HG03139 (cell line): Measurements from ENCODE around the gene RGL2.

ENCODE experiments used
- ATAC-seq: cut with Tn5 transposase; IDR thresholded peaks from one replicate; pipeline ENCODE4 v1.9.1; 2021; ENCODE audit not compliant: unreplicated experiment

RGL2 gene

DNA sequence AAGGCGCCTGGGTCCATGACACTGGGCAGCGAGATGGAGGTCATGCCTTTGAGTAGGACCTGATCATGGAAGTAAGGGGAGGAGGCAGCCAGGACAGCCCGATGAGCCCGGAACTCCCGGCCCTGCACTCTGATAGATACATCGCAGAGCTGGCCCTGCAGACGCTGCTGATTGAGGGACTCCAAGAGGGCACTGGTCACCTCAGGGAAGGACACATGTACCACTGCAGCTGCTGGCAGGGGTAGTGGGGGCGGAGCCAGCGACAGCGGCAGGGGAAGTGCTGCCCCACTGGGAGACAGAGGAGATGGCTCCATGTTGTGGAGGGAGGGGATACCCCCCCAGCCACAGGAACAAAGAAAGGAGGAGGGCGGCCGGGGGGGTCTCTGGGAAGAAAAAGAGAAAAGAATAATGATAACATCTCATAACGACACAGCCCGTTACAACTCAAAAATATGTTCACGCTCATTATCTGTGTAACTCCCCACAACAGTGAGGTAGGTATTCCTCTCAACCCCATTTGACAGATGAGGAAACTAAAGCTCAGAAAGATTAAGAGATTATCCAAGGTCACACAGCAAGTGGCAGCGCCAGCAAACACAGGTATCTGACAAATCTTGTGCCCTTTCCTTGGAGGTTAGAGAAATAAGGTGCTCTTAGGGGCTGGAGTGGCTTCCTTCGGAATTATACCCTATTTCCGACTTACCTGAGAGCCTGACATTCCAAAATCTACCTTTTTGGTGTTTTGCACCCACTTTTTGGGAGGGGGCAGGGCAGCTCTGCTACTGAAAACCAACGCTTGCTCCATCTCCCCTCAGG lies 18.1 kb upstream of the RGL2 start:
- no peak for ATAC-seq

DNA sequence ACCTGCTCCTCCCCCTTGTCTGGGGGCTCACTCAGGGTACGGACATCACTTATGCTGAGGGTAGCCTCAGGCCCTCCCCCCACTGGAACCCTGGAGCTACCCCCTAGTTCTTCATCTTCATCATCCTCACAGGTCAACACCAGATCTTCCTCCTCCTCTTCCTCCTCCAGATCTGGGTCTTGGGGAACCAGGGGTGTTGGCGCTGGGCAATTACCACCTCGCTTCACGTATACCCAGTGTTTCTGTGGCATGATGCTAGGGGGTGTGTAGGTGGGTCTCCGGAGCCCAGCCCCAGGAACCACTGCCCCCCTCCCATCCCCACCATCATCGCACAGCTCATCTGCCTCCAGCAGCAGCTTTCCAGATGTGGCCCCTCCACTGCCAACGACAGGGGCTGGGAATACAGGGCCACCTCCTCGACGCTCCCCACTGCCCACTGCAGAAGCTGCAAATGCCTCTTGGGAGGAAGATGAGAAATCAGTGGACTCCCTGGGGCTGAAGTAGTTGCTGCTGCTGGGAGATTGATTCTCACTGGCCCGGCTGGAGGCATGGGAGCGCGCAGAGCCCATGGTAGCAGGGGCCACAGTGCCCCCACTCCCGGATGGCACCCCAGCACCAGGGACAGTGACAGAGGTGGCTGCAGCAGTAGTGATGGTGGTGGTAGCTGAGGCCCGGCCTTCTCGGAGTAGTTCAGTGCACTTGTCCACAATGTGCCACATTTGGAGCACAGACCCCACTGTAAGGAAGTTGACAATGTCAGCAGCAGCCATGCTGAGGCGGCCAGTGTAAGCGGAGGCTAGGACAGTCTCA lies 17.3 kb upstream of the RGL2 start:
- no peak for ATAC-seq

DNA sequence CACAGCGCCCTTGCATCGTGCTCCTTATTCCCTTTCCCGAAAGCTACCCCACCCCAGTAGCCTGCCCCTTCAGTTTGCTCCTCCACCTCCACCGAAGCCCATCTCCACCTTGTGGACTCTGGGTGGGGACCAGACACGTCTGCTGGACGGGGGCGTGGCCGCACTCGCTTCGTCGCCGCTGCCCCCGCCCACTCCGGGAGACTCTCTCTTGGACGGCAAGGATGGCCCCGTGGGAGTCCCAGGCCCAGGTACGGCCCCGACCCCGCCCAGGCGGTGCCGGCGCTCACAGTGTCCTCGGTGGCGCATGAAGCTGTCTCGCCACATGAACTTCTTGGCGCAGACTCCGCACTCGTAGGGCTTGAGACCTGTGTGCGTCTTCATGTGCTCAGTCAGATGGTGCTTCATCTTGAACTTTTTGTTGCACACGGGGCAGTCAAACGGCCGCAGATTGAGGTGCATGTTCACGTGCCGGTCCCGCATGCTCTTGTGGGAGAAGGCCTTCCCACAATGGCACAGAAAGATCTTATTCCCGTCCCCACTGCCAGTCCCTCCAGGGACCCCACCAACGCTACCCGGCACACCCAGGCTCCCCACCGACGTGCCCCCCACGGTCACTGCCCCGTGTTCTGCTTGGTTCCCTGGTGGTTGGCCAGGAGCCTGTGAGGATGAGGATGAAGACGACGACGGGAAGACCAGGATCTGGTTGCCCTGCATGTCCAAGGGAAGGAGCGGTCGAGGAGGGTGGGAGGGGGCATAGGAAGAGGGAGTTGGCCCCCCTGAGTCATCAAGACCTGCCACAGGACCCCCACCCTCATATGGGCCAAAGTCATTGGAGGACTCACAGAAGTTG lies 16.4 kb upstream of the RGL2 start:
- no peak for ATAC-seq

DNA sequence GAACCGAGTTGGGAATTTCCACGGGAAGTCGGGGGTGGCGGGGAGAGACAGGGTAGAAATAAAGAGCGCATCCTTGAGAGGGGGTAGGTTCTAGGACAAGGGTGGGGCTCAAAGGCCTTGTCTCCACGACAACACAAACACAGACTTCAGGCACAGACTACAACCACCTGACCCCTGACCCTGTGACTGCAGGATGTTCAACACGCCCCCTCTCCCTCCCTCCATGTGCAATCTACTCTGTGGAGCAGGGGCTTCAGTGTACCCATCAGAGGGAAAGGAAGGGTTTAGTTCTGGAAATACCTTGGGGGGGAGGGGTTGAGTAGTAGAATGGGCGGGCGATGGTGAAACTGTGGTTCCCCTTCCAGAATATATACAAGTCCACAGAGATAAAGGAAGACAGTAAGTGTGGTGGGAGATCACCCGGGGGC lies 15.8 kb upstream of the RGL2 start:
- no peak for ATAC-seq

DNA sequence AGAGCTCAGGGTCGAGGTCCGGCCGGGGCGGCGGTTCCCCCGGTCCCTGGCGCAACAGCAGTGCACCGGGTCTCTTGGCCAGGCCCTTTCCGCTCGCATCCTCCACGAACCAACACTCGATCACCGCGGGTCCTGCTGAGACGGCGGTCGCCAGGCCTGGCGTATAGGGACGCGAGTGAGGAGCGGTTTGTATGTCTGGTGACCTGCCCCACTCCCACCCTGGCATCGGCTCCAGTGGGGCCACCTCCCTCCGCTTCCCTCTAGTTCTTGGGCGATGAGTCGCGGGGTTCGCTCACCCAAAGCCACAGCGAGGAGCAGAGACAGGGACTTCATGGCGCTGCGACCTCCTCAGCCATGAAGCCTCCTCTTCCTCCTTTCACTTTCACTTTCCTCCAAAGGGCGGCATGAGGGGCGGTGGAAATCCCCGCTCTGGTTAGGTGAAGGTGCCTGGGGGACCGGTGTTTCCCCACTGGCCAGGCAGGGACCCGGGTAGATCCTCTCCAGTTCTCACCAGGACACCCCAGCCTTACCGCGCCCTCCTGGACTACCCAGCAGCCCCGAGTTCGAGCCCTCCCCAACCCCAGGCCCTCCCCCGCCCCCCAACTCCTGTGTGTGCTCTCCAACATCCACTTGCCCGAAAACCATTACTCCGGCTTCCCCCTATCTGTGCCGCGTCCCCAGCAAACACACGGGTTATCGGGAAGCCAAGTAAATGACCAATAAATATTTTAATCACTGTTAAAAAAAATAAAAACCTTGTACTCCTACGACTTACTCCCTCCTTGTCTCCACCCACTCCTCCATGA lies 15.2 kb upstream of the RGL2 start, which contains the start of gene TAPBP:
Gene TAPBP (minus strand): TSS at position 370 of the 806 bp plus-strand sequence. CDS start 37 bp downstream, at position 333.
- ATAC-seq = peak; percentile 30

DNA sequence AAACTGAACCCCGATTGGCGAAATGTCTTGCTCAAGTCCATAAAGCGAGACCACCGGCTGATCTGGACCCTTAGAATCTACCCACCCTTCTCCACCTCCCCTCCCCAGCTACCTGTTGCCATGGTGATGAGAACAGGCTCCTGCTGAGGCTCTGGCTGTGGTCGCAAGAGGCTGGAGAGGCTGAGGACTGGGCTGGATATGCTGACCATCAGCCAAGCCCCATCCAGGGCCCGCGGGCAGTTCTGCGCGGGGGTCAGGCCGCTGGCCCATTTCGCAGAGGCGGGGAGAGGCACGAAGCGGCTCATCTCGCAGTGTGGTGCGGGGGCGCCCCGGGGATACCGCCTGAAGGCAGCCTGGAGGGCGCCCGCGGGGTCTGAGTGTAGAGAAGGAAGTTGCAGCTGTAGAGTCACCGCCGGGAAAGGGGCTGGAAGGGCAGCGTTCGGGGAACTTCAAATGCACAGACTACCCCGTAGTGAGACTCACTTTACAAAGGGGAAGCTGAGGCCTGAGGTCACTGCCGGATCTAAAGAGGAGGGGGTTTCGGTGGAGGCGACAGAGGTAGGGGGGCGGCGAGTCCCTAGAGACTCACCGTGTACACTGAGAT lies 14.5 kb upstream of the RGL2 start:
- ATAC-seq = peak; percentile 6

DNA sequence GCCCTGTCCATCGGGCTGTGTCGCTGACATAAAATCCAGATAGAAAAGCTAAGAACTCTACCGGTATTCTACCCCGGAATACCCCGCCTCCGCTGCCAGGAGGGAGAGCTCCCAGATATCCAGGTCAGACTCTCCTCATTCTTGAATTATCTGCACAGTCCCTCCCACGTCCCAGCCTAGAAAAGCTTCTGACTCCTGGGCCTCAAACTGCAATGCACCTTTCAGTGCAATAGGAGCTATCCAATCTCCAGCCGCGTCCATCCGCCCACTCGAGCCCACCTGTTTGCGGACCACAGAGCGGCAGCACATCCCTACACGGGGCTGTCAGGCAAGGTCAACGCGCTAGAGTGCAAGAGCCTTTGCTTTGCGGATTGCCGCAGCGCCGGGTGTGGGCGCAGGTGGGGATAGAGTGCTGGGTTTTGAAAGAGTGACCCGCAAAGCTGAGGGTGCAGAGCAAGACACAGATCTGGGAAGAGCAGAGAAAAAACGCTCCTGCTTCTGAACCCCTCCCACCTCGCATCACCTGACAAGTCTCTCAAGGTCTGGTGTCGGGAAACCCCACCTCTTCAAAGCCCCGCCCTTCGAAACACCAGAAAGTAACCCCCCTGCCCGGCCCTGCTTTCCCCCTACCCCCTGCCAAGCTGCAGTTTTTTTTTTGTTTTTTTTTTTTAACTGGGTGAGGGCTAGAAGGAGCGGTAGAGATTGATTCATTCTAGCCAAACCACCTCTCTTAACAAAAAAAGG lies 13.8 kb upstream of the RGL2 start:
- no peak for ATAC-seq

DNA sequence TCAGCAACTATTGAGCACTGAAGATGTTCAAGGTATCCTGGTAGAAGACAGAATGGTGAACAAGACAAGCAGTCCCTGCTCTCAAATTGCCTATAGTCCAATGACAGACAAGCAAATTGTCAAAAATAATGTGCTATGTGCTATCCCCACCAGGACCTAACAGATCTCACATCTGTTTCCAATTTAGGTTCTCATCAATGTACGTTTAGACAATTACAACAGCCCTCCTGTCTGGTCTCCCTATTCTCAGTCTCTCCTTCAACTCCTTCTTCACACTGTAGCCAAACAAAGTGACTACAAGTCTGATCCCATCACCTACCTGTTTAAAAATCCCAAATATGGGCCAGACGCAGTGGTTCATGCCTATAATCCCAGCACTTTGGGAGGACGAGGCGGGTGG lies 7.6 kb upstream of the RGL2 start:
- ATAC-seq = no peak

DNA sequence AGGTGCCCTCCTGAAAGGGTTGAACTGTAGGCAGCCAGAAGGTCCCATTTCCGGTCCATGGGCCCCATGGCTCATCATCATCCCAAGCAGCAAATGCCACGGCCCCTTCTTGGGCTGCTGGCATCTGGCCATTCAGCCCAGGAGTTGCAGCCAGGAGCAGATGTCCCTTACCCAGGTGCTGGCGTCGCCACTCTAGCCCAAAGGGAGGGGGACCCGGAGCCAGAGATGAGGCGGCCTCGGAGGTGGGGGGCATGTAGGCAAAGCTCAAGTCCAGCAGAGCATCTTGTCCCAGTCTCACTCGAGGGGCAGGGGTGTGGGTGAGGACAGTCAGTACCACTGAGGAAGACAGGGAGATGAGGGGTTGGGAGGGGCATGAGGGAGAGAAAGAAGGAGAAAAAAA lies 6.3 kb upstream of the RGL2 start:
- no peak for ATAC-seq

DNA sequence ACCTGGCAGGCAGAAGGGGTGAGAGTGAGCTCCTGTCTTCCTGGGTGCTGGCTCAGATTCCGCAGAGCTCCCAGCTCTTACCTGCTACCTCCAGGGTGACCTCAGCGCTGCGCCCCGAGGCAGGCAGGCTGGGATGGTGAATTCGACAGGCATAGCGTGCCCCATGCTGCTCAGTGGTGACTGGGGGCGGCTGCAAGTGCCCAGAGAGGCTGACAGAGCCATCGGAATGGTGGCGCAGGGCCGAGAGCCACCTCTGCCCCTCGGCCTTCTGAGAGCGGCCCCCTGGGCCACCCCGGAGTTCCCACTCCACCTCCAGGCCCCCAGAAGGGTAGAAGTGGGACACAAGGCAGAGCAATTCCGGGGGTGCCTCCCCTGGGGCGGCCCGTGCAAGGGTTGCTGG lies 5.5 kb upstream of the RGL2 start:
- no peak for ATAC-seq

DNA sequence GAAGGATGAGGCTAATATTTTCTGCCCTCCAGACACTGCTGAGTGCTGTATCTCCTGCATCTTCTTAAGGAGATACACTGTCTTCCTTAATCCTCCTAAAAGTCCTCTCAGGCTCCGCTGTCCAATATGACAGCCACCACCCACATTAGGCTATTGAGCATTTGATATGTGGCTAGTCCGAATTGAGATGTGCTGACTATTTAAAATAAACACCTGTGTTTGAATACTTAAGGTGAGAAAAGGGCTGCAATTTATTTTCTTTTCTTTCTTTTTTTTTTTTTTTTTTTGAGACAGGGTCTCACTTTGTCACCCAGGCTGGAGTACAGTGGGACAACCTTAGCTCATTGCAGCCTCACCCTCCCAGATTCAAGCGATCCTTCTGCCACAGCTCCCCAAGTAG lies 3.1 kb upstream of the RGL2 start:
- ATAC-seq = no peak

DNA sequence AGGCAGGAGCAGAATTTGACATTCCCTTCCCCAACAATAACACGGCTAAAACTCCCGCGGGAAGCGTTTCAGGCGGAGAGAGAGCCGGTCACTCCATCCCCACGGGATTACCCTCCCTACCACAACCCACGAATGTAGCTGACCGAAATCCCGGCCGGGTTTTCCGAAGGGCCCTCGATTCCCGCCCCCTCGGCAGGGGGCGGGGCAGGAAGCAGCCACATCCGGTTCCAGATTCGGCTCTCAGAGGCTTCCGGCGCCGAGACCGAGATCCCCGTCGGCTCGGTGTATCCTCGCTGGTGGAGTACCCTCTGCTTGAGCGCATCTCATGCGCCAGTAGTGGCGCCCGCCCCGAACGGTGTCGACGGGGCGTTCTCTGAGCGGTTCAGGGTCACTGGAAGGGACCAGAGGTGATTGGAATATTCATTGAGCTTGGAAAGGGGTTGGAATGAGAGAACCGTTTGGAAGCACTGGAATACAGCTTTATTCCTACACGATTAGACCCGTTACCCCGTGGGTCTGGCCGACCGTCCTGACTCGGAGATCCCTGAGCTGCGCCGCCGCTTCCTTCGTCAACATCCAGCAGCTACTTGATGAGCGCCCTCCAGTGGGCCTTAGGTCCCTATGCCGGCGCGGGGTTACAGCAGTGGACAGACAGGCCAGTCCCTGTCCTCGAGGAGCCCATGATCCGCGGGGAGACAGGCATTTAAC lies 649 bp upstream of the RGL2 start:
- ATAC-seq = peak; percentile 57

DNA sequence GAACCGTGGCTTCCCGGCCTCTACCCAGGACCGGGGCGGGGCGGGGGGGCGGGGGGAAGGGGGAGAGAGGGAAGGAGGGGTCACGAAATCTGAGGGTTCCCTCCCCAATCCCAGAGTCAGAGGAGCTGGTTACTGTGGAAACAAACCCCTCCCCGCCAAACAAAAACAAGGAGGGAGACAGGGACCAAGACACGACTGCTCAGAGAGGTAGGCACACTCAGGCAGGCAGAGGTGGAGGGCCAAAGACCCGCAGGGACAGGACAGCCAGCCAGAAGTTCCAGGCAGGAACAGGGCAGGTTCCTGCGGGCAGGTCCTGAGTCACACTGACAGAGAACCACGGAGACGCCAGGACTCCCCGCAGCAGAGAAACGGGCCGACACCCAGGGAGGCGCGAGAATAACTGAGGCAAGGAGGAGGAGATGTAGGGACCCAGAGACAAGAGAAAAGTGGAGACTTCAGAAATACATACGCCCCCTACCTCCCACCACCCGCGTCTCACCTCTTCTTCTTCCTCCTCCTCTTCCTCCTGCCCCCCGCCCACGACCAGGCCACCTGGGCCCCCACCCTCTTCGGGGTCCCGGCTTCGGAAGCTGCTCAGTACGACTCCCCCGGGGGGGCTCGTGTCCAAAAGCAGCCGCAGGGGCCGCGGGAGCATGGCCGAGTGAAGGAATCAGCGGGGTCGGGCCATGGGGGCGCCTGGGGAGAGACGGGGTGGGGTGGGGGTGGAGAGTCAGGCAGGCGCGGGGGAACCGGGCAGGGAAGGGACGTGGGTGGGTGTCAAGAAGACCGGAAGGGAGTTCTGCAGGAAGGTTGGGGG lies 578 bp downstream of the RGL2 start:
- no peak for ATAC-seq

DNA sequence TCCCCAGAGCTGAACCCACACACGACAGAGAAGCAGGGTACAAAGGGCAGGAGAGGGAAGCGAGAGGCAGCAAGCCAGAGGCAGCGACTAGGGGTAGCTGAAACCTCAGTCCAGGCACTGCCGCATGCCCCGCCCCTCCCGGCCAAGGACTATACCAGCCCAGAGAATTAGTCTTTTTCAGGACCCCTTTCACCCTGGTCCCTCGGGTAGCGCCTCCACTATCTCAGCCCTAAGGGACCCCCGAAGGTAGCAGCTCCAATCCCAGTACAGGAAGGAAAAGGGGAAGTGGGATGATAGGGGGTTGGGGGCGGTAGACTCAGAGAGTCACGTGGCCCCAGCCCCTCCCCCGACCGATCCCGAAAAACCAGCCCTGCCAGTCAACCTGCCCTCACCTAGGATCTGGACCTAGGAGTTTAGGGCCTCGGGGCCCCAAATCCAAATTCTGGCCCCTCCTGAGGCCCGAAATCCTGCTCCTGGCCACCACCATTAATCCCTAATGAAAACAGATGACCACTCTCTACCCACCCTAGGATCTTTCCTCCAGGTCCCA lies 1.3 kb downstream of the RGL2 start:
- no peak for ATAC-seq

DNA sequence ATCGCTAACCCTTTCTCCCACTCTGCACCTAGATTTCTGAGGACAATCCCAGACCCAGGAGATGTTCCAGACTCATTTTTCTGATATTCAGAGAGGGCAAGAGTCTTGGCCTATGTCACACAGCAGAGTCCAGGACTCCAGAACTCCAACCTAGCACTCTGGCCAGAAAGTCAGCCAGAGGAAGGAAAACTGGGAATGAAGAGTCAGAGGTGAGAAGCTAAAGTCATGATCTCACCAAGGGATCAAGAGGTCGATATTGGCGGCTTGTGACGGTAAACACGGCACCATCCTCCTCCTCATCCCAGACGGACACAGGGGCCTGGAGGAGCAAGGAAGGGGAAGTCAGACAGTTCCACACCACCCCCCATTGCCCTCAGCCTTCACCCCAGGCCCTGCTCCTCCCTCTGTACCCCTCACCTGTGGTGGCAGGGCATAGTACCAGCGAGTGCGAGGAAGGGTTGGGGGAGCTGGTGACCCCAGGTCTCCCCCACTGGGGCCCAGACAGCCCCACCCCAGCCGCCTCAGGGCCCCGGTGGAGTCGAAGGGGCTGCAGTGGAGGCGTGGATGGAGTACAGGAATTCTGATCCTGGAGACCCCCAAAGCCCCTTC lies 1.8 kb downstream of the RGL2 start:
- no peak for ATAC-seq

DNA sequence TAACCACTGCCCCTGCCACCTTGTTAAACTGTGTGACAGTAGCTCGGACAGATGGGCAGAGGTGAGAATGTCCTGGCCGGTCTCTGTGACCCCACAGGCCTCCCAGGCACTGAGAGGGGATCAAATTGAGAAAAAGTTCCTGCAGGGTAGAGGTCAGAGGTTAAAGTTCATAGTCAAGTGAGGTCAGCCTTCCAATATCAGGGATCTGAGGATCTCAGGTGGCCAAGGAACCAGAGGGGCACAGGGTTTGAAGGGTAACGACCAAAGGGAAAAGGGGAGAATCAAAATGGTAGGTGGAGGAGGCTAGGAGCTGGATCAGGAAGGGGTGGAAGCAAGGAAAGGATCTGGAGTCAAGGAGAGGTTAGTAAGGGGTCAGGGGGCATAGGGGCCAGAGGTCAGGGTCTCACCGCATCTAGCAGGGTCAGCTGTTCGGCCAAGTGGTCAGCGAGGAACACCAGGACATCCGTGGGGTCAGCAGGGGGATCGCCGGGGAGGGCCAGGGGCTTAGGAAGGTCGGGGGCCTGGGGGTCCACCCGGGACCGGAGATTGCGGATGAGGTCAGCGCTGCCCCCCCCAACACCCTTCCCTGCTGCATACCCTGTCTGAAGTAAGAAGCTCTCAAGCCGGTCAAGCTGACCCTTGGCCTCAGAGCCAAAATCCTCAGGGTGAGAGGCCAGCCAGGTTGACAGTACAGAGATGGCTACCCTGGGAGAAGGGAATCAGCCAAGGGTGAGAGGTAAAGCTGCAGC lies 2.9 kb downstream of the RGL2 start:
- no peak for ATAC-seq
